ENCODE measurements around the gene TNFAIP8L3.

Gene TNFAIP8L3

DNA sequence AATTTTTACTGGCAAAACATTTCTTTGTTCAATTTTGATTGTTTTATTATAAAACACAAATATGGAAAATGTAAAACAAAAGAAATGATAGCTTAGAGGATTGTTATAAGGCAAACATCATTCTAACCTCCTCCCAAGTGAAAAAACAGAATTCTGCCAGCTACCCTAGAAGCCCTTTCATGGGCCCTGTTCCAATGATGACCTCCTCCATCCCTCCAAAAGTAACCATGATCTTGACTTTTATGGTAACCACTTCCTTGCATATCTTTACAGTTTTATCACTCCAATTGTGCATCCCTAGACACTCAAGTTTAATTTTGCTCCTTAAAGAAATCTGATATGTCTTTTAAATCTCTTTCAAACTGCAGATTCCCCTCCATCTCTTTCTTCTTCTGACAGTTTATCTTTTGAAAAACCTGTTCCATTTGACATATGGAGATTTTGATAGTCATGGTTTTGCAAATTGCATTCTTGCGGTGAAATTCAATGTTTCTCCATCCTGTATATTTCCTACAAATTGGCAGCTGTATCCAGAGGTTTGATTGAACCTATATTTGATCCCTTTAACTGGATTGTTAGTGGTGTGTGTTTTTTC is 27.0 kb upstream of the TNFAIP8L3 start:
- Histone ChIP-seq H3K4me3 (no peak overlapping the region), H3K9me3 (ENCODE audit: low read depth, low read length) (no peaks in the 10 kb centered on the region), H3K36me3 (ENCODE audit: insufficient read depth, low read length) (no peaks in the 10 kb centered on the region), H3K27ac (no peak overlapping the region), H3K9ac (ENCODE audit: insufficient read length) (no peak overlapping the region)
- TF ChIP-seq FOXP2 (optimal IDR thresholded peaks at IDR 0.05; ENCODE audit: control extremely low read depth, extremely low read length, insufficient read depth) (no peak), EZH2 (IDR thresholded peaks at IDR 0.05) (no peak), POLR2AphosphoS5 (IDR thresholded peaks at IDR 0.05; ENCODE audit: borderline replicate concordance, low read depth, low read length) (no peak)
- DNase-seq (ENCODE audit: low read depth, low spot score), result no peak

GRCh38 chr15:51121118-51121517 is 26.4 kb upstream of the TNFAIP8L3 start:
- no peak for TF ChIP-seq POLR2AphosphoS5 (IDR thresholded peaks at IDR 0.05; ENCODE audit: borderline replicate concordance, low read depth, low read length)
- no peak for TF ChIP-seq FOXP2 (optimal IDR thresholded peaks at IDR 0.05; ENCODE audit: control extremely low read depth, extremely low read length, insufficient read depth)
- no peak for TF ChIP-seq EZH2 (IDR thresholded peaks at IDR 0.05)
- Histone ChIP-seq H3K9me3 (ENCODE audit: low read depth, low read length) (no peaks in the 10 kb centered on the region), H3K36me3 (ENCODE audit: insufficient read depth, low read length) (no peaks in the 10 kb centered on the region), H3K27ac (no peak overlapping the region), H3K9ac (ENCODE audit: insufficient read length) (no peak overlapping the region), H3K4me3 (no peak overlapping the region)
- no peak for DNase-seq (ENCODE audit: low read depth, low spot score)

DNA sequence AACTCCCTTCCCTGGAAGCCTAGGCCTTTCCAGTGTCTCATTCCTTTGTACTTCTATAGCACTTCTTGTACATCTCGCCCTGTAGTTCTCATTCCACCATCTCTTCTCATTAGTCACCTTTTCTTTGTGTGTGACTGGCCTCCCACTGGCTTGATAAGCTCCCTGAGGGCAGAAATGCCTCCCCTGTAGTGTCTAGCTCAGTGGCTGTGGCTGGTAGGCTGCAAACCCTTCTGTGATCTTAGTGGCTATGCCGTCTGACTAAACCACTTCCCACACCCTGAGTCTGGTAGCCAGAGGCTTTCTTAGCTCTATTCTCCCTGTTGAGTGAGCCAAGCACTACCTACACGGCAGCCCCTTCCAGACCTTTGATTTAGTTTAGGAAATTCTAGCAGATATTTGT is 24.4 kb upstream of the TNFAIP8L3 start:
- DNase-seq (ENCODE audit: low read depth, low spot score), result no peak
- no peak overlapping the region for H3K4me3 ChIP-seq
- no peaks in the 10 kb centered on the region for H3K36me3 ChIP-seq (ENCODE audit: insufficient read depth, low read length)
- no peak overlapping the region for H3K27ac ChIP-seq
- H3K9ac ChIP-seq (ENCODE audit: insufficient read length), result no peak overlapping the region
- no peak for TF ChIP-seq FOXP2 (optimal IDR thresholded peaks at IDR 0.05; ENCODE audit: control extremely low read depth, extremely low read length, insufficient read depth)
- no peak for TF ChIP-seq POLR2AphosphoS5 (IDR thresholded peaks at IDR 0.05; ENCODE audit: borderline replicate concordance, low read depth, low read length)
- H3K9me3 ChIP-seq (ENCODE audit: low read depth, low read length), result no peaks in the 10 kb centered on the region

DNA sequence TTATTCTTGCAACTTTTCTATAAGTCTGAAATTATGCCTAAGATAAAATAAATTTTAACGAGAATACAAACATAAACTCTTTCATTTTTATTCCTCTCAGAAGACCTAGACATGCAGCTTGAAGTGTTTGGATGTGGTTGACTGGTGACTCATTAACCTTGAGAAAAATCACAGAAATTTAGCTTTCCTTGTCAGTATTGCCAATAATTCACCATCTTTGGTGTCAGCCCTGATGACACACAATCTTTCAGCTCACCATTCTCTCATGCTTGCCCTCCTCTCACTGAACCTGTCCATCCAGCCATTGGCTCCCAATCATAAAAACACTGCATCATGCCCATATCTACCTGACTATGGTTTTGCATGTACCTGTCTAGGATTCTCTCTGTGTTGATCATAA is 22.6 kb upstream of the TNFAIP8L3 start:
- Histone ChIP-seq H3K9me3 (ENCODE audit: low read depth, low read length) (no peaks in the 10 kb centered on the region), H3K4me3 (no peak overlapping the region), H3K9ac (ENCODE audit: insufficient read length) (no peak overlapping the region), H3K27ac (no peak overlapping the region), H3K36me3 (ENCODE audit: insufficient read depth, low read length) (no peaks in the 10 kb centered on the region)
- TF ChIP-seq FOXP2 (optimal IDR thresholded peaks at IDR 0.05; ENCODE audit: control extremely low read depth, extremely low read length, insufficient read depth) (no peak), POLR2AphosphoS5 (IDR thresholded peaks at IDR 0.05; ENCODE audit: borderline replicate concordance, low read depth, low read length) (no peak), EZH2 (IDR thresholded peaks at IDR 0.05) (no peak)
- no peak for DNase-seq (ENCODE audit: low read depth, low spot score)

DNA sequence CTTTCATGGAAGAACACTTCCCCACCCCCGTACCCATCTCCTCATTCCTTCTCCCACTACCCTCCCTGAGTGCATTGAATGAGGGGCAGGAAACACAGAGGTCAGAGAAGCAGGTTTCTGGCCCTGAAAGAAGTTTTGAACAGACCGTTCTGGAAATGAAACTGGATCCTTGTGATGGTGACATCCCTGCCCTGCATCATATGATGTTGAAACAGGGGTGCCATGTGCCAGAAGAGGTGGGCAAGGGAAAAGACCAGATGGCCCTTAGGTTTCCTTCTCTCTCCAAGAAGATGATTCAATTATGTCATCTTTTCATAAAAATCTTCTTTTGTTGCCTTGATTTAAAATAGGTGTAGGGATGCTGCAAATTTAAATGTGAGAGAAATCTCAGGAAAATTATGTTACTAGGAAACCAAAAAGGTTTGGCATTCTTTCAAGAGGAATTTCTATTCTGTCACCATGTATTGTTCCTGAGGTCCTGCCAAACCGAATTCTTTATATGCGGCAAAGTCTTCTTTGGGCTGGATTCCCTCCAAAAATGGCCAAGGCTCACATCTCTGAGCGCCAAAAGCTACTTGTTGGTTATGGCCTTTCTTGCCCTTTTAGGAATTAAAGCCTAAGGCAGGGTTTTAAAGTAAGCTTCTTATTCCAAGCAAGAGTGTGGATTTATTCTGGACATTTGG is 19.9 kb upstream of the TNFAIP8L3 start:
- H3K36me3 ChIP-seq (ENCODE audit: insufficient read depth, low read length), result no peaks in the 10 kb centered on the region
- no peak overlapping the region for H3K4me3 ChIP-seq
- no peak for DNase-seq (ENCODE audit: low read depth, low spot score)
- TF ChIP-seq FOXP2 (optimal IDR thresholded peaks at IDR 0.05; ENCODE audit: control extremely low read depth, extremely low read length, insufficient read depth) (no peak), POLR2AphosphoS5 (IDR thresholded peaks at IDR 0.05; ENCODE audit: borderline replicate concordance, low read depth, low read length) (no peak), EZH2 (IDR thresholded peaks at IDR 0.05) (no peak)
- no peak overlapping the region for H3K27ac ChIP-seq
- no peak overlapping the region for H3K9ac ChIP-seq (ENCODE audit: insufficient read length)
- no peaks in the 10 kb centered on the region for H3K9me3 ChIP-seq (ENCODE audit: low read depth, low read length)

DNA sequence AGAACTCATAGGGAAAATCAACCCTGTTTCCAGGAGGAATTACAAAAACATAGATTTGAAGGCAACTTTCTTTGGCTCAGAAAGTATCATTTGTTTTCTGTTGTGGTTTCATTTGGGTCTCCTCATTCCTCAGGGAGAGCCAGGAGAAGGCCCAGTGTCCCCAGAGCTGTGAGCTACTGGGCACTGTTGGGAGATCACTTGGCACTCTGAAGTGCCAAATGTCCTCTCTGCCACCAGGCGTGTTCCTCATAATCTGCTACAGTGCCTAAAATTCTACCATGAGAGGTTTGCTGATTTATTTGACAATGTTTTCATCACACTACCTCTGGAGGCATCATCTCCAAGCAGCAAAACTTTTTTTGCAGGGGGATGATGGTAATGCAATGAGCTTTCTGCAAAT is 17.4 kb upstream of the TNFAIP8L3 start:
- no peak overlapping the region for H3K27ac ChIP-seq
- H3K9ac ChIP-seq (ENCODE audit: insufficient read length), result no peak overlapping the region
- H3K4me3 ChIP-seq, result no peak overlapping the region
- no peaks in the 10 kb centered on the region for H3K36me3 ChIP-seq (ENCODE audit: insufficient read depth, low read length)
- TF ChIP-seq FOXP2 (optimal IDR thresholded peaks at IDR 0.05; ENCODE audit: control extremely low read depth, extremely low read length, insufficient read depth) (no peak), EZH2 (IDR thresholded peaks at IDR 0.05) (no peak), POLR2AphosphoS5 (IDR thresholded peaks at IDR 0.05; ENCODE audit: borderline replicate concordance, low read depth, low read length) (no peak)
- no peak for DNase-seq (ENCODE audit: low read depth, low spot score)
- no peaks in the 10 kb centered on the region for H3K9me3 ChIP-seq (ENCODE audit: low read depth, low read length)

GRCh38 chr15:51111061-51111460 is 16.4 kb upstream of the TNFAIP8L3 start:
- no peaks in the 10 kb centered on the region for H3K9me3 ChIP-seq (ENCODE audit: low read depth, low read length)
- no peak overlapping the region for H3K9ac ChIP-seq (ENCODE audit: insufficient read length)
- TF ChIP-seq EZH2 (IDR thresholded peaks at IDR 0.05) (no peak), FOXP2 (optimal IDR thresholded peaks at IDR 0.05; ENCODE audit: control extremely low read depth, extremely low read length, insufficient read depth) (no peak), POLR2AphosphoS5 (IDR thresholded peaks at IDR 0.05; ENCODE audit: borderline replicate concordance, low read depth, low read length) (no peak)
- no peak overlapping the region for H3K27ac ChIP-seq
- no peak for DNase-seq (ENCODE audit: low read depth, low spot score)
- H3K4me3 ChIP-seq, result no peak overlapping the region
- H3K36me3 ChIP-seq (ENCODE audit: insufficient read depth, low read length), result no peaks in the 10 kb centered on the region

GRCh38 chr15:51110171-51110570 is 15.5 kb upstream of the TNFAIP8L3 start:
- Histone ChIP-seq H3K9ac (ENCODE audit: insufficient read length) (no peak overlapping the region), H3K27ac (no peak overlapping the region), H3K9me3 (ENCODE audit: low read depth, low read length) (no peaks in the 10 kb centered on the region), H3K4me3 (no peak overlapping the region), H3K36me3 (ENCODE audit: insufficient read depth, low read length) (no peaks in the 10 kb centered on the region)
- TF ChIP-seq POLR2AphosphoS5 (IDR thresholded peaks at IDR 0.05; ENCODE audit: borderline replicate concordance, low read depth, low read length) (no peak), EZH2 (IDR thresholded peaks at IDR 0.05) (no peak), FOXP2 (optimal IDR thresholded peaks at IDR 0.05; ENCODE audit: control extremely low read depth, extremely low read length, insufficient read depth) (no peak)
- no peak for DNase-seq (ENCODE audit: low read depth, low spot score)

Data from SK-N-MC (cell line).